Gastroesophageal sphincter (tissue), 3 donors: ENCODE results near the gene ULK4.

Experiments used
- POLR2A ChIP-seq, 2 donors: fragments of 450-650 bp; IDR thresholded peaks; one replicate each; pipeline ENCODE4 v1.6.1; 2017; ENCODE audit warnings: antibody characterized with exemption in 2 of 2, mild to moderate bottlenecking in 2 of 2, moderate library complexity in 1 of 2
- TF ChIP-seq, protein P1 (sequence below), 4 experiments: fragments of 200-600 bp in 2 of 4; fragments of 450-650 bp in 2 of 4; sonication (generic) in 1 of 4; IDR thresholded peaks; one replicate each; pipeline ENCODE4 v1.5.1; 2017 to 2019; ENCODE audit warnings: antibody characterized with exemption in 4 of 4, mild to moderate bottlenecking in 2 of 4, moderate library complexity in 2 of 4

- no peak for TF ChIP-seq POLR2A (IDR thresholded peaks at IDR 0.05)
- TF ChIP-seq, protein P1, sequence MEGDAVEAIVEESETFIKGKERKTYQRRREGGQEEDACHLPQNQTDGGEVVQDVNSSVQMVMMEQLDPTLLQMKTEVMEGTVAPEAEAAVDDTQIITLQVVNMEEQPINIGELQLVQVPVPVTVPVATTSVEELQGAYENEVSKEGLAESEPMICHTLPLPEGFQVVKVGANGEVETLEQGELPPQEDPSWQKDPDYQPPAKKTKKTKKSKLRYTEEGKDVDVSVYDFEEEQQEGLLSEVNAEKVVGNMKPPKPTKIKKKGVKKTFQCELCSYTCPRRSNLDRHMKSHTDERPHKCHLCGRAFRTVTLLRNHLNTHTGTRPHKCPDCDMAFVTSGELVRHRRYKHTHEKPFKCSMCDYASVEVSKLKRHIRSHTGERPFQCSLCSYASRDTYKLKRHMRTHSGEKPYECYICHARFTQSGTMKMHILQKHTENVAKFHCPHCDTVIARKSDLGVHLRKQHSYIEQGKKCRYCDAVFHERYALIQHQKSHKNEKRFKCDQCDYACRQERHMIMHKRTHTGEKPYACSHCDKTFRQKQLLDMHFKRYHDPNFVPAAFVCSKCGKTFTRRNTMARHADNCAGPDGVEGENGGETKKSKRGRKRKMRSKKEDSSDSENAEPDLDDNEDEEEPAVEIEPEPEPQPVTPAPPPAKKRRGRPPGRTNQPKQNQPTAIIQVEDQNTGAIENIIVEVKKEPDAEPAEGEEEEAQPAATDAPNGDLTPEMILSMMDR (IDR thresholded peaks at IDR 0.05): no peak
Measured at GRCh38 chr3:41819236-41819635, 142.7 kb downstream of the ULK4 start.
